ENCODE results near the gene TCL1B.
"Not testable (repeated sequence)": the region's sequence is repeated elsewhere in the genome, so short reads cannot be mapped to it uniquely, and the experiment has no call there.

Gene TCL1B

DNA sequence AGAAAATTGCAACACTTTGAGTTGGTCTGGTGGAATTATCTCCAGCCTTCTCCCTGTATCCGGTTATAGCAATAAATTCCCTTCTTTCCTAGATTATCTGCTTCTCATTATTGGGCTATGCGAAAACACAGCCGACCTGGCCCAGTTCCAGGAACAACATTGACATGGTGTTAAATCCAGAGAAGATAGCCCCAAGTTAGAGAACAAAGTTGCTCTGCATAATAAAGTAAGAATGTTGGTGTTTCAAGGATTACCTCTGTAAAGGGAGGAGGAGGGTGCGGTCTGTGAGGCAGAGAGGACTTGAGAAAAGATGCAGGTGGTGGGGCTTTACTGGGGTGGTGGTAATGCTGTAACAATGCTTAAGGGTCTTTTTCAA lies 15.6 kb downstream of the TCL1B start:
- no peak for DNase-seq

DNA sequence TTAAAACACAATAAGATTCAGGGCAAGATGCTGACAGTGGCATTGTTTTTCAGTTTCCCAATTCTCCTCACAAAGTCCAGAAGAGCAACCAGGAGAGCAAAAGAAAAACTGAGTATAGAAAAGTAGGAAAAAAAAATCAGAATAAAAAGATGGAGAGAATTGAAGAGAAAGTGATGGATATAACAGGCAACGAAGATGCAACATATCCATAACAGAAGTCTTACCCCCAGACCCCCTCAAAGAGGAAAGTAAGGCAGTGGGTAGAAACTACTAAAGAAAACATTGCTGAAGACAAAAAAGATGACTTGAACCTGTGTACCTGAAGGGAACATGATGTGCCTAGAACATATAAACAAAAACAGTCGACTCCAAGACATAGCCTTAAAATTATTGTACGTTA lies 17.1 kb downstream of the TCL1B start:
- no peak for DNase-seq

DNA sequence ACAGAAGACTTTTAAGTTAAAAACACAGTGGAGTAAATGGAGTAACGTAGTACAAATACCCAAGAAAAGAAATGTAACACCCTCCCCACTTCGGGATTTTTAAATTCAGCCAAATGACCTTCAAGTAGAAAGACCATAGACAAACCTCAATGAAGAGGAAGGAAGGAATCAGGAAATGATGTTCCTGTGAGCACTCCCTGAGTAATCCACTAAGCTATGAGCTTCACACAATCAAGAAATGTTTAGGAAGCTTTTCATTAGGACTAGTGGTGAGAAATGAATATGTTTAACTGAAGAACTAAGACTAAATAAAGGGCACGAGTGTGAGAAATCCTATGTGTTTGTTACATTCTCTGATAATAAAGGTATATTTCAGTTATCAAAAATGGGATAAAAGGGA lies 17.6 kb downstream of the TCL1B start:
- no peak for DNase-seq

GRCh38 chr14:95705518-95705917 lies 19.3 kb downstream of the TCL1B start:
- DNase-seq = no peak

DNA sequence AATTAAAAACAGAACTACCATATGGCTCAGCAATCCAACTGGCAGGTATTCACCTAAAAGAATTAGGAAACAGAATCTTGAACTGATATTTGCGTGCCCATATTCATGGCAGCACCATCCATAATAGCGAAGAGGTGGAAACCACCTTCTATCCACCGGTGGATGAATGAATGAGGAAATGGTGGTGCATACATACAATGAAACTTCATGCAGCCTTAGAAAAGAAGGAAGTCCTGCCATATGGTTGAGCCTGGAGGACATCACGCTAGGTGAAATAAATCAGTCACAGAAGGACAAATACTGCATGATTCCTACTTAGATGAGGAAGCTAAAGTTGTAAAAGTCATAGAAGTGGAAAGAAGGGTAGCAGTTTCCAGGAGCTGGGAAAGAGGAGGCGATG lies 21.1 kb downstream of the TCL1B start:
- DNase-seq = no peak

DNA sequence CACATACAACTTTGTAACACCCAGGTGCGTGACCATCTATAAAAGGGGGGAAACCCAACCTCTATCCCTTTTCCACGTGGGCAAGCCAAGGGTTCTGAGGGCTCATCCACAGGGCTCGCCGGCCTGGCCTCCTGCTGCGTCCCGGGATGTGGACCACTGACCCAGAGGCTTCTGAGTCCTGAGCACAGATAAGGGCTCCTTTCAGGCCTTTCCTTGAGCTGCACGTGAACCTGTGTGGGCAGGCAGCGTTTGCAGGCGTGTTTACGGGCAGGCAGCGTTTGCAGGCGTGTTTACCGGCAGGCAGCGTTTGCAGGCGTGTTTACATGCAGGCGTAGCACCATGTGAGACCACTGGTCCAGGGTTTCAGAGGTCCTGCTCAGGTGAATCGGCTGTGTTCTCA lies 23.9 kb downstream of the TCL1B start:
- no peak for DNase-seq

DNA sequence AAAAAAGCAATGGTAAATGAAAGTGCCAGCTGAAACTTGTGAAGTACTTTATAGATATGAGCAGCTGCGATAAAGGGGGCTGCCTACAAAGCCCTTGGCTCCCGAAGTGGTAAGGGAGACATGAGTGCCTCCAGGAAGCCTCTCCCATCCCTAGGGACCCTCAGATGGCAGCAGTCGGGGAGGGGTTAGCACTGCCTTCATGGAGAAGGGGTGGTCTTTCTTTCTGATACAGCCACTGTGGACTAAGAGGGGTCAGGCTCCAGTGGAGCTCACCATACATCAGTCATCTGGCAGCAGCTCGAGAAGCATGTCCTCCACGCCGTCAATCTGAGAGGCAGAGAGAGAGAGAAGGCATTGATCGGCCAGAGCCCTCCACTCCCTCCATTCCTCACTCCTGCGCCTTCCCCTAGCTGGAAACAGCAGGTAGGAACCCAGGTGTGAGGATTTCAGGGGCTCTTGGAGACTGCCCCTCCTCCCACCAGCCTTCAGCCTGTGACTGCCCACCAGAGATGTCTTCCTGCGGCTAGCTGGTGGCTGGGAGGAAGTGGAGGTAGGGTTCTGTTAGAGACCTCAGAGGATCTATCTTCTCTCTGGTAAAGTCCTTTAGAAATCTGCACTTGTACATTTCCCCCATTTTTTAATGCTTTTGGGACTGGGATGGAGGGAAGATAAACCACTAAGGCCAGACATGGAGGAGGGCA lies 25.4 kb downstream of the TCL1B start:
- no peak for DNase-seq

GRCh38 chr14:95712398-95712797 lies 26.2 kb downstream of the TCL1B start:
- no peak for DNase-seq

DNA sequence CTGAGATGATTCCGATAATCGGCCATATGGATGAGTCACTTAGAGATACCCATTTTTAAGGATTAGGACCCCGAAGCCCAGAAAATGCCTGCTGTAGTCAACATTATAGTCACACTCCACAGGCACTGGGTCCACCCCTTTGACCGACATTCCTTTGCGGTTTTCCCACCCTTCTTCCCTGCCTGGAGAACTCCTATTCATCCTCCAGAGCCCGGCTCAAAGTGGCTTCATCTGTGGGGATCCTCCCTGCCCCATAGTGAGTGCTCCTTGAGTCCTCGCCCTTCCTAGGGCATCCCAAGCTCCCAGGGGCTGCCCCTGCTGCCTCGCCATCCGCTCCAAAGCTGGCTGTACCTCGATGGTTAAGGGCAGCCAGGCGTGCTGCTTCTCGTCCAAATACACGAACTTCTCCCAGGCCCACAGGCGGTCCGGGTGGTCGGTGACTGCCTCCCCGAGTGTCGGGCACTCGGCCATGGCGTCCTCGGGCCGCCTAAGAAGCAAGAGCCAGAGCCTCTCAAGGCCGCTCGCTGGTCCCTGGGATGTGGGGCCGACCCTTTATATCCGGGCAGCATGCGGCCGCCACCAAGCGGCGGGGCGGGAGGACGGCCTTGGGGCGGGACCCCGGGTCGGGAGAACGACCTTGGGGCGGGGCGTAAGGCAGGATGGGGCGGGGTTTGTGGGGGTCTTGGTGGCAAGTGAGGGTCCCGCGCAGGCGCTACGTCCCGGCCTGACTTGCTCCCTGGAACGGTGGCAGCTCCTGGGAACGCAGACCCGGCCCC lies 27.6 kb downstream of the TCL1B start, which contains the start of gene TCL1A:
TCL1A (minus strand) TSS at position 530 of the 776 bp plus-strand sequence; CDS start at position 471, 59 bp downstream.
- no peak for DNase-seq

- no peak for DNase-seq
Measured at GRCh38 chr14:95722525-95723190, 36.4 kb downstream of the TCL1B start.

- no peak for DNase-seq
Measured at GRCh38 chr14:95725685-95726336, 39.6 kb downstream of the TCL1B start.

GRCh38 chr14:95727056-95727700 lies 41.0 kb downstream of the TCL1B start:
- DNase-seq = no peak

- not testable (repeated sequence) for DNase-seq
Measured at GRCh38 chr14:95729402-95730028, 43.3 kb downstream of the TCL1B start.

DNA sequence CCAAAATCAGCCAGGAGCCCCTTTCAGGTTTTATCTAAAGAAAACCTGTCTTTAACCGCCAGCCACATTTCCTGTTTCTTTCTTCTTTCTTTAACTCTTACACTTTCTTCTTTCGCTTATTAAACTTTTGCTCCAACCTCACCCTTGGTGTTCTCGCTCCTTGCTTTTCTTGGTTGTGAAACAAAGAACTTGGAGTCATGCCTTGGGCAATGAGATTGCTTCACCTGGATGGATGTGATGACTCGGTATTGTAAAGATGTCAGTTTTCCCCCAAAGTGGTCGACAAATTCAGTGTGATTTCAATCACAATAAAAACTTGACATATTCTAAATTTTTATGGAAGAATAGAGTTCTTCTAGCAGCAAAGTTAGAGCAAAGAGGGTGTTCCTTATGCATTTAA lies 43.9 kb downstream of the TCL1B start:
- no peak for DNase-seq

- no peak for DNase-seq
Measured at GRCh38 chr14:95733212-95733611, 47.0 kb downstream of the TCL1B start.

DNA sequence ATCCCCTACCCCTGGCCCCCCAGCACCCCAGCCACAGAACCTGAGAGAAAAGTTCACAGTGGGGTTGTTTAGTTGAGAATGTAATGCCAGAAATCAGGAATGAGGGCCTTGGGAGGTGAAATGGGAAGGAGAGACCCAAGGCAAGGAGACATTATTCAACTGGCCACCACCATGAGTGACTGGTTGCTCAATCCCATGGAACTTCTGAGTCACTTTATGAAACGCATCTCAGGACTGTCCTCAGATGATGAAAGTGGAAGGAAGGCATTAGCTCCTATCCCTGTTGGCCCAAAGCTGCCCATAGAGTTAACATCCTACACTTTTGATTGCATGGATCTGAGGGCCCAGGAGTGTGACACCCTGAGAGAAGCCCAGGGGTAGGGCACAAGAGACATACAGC lies 53.1 kb downstream of the TCL1B start:
- no peak for DNase-seq

DNA sequence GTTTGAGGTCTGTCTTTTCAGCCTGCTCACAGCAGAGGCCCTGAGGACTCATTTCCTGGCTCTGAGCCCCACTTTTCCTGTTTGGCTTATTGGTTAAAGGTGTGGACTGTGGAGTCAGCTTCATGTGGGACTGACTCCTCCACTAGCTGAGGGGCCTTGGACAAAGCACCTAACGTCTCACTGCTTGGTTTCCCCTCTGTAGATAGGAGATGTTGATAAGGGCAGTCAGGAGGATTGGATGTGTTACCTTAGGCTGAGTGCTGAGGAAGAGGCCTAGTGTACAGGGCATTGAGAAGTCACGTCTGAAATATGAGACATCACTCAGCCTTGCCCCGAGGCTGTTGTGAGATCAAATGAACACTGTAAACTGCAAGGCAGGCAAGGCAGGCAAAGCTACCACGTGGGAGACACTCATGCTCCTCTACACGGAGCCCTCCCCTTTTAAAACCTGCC lies 54.8 kb downstream of the TCL1B start:
- DNase-seq = no peak

- DNase-seq = no peak
Measured at GRCh38 chr14:95741781-95742180, 55.6 kb downstream of the TCL1B start.

Data from hypothalamus (tissue), 51 donors.